ENCODE data around the gene SLC1A4. TPM values are rescaled to one million over a fixed set of nuclear protein-coding genes. Genes with fewer than 3 reads are reported as not detected.

Gene SLC1A4
- total and polyA plus RNA-seq, 10 of the 15 experiments (the other 5 are each of a cell fraction or from before 2014, with no cell fraction given): 10.8 to 43.2 (median 27.7) TPM

- no peak for FAIRE-seq
- intact Hi-C loops (cut with micrococcal nuclease; ENCODE audit: unreplicated experiment) (no loop called here), in situ Hi-C loops (cut with MboI) (no loop called here)
- no peaks in the 10 kb centered on the region for H3K27me3 ChIP-seq (replicated peaks in 1 of 2; ENCODE audit: control insufficient read depth in 2 of 2, insufficient read depth in 2 of 2, low read length in 1 of 2)
- no peak for ATAC-seq
- no peak for TF ChIP-seq E4F1 (IDR thresholded peaks at IDR 0.05; ENCODE audit: borderline replicate concordance, partially characterized antibody)
- TF ChIP-seq ESRRA (IDR thresholded peaks at IDR 0.05; ENCODE audit: low read length): no peak
- TF ChIP-seq MEF2A (IDR thresholded peaks at IDR 0.05; ENCODE audit: insufficient read depth, low read depth, low read length): no peak
- no peak for TF ChIP-seq POLR2AphosphoS2 (IDR thresholded peaks at IDR 0.05; ENCODE audit: low read depth, low read length)
- no peak for TF ChIP-seq KLF5 (IDR thresholded peaks at IDR 0.05; ENCODE audit: partially characterized antibody)
- TF ChIP-seq LARP7 (IDR thresholded peaks at IDR 0.05): no peak
- TF ChIP-seq SMAD1 (IDR thresholded peaks at IDR 0.05; ENCODE audit: low read depth, partially characterized antibody): no peak
- TF ChIP-seq, protein P1, sequence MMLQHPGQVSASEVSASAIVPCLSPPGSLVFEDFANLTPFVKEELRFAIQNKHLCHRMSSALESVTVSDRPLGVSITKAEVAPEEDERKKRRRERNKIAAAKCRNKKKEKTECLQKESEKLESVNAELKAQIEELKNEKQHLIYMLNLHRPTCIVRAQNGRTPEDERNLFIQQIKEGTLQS (IDR thresholded peaks at IDR 0.05; ENCODE audit: borderline replicate concordance, extremely low read depth, low read depth, low read length): no peak
- TF ChIP-seq, protein P2, sequence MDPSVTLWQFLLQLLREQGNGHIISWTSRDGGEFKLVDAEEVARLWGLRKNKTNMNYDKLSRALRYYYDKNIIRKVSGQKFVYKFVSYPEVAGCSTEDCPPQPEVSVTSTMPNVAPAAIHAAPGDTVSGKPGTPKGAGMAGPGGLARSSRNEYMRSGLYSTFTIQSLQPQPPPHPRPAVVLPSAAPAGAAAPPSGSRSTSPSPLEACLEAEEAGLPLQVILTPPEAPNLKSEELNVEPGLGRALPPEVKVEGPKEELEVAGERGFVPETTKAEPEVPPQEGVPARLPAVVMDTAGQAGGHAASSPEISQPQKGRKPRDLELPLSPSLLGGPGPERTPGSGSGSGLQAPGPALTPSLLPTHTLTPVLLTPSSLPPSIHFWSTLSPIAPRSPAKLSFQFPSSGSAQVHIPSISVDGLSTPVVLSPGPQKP (IDR thresholded peaks at IDR 0.05; ENCODE audit: low read depth, low read length): no peak
- no peak for TF ChIP-seq NBN (IDR thresholded peaks at IDR 0.05)
- no peak for TF ChIP-seq HDGF (IDR thresholded peaks at IDR 0.05)
- no peak for TF ChIP-seq PAX5 (IDR thresholded peaks at IDR 0.05; ENCODE audit: borderline replicate concordance, low read depth, low read length)
- TF ChIP-seq ASH2L (IDR thresholded peaks at IDR 0.05; ENCODE audit: borderline replicate concordance, low read depth): no peak
- no peak for TF ChIP-seq ZBTB11 (CRISPR knock-in tag; IDR thresholded peaks at IDR 0.05)
- no peak for TF ChIP-seq TARDBP (IDR thresholded peaks at IDR 0.05; ENCODE audit: borderline replicate concordance)
- TF ChIP-seq KAT2A (conservative IDR thresholded peaks at IDR 0.05; ENCODE audit: control insufficient read depth, low read depth, low read length): no peak
- no peak for TF ChIP-seq ZNF217 (IDR thresholded peaks at IDR 0.05)
- H3K79me2 ChIP-seq (ENCODE audit: control insufficient read depth, insufficient read depth, low read length): peaks cover 22% of the 10 kb centered on the region
- no peak overlapping the region for H2AFZ ChIP-seq (ENCODE audit: control insufficient read depth, low read depth, low read length)
- CTCF ChIA-PET: interaction anchor here (0.8 to 20.4 kb wide), 9 partner anchors 10 to 193 kb away, joined by 3 to 413 read pairs (median 6); no protein-coding TSS in a partner anchor
- no peak overlapping the region for H3K4me3 ChIP-seq
- no peaks in the 10 kb centered on the region for H3K36me3 ChIP-seq (ENCODE audit: control insufficient read depth in 2 of 2, insufficient read depth in 2 of 2, low read length in 1 of 2)
- no peak overlapping the region for H3K4me2 ChIP-seq (ENCODE audit: control insufficient read depth, insufficient read depth)
- H3K4me1 ChIP-seq (ENCODE audit: control insufficient read depth, insufficient read depth, low read length): peaks cover 66% of the 10 kb centered on the region
- H3K27ac ChIP-seq (ENCODE audit: control insufficient read depth, insufficient read depth): no peak overlapping the region
- no peak overlapping the region for H3K9ac ChIP-seq (ENCODE audit: control insufficient read depth, insufficient read depth, low read length)
- DNase-seq (ENCODE audit: low read depth, low spot score): no peak
- POLR2A ChIA-PET: interaction anchor here (1.0 to 19.2 kb wide), 5 partner anchors 10 to 335 kb away, joined by 3 to 377 read pairs (median 96); partner anchors contain the start of gene SLC1A4
- no peaks in the 10 kb centered on the region for H4K20me1 ChIP-seq (ENCODE audit: control insufficient read depth, insufficient read depth)
- 97% methylated on average over 5 of the region's 5 CpGs for WGBS (ENCODE audit: insufficient coverage, insufficient replicate concordance, low lambda C conversion rate, missing lambda C conversion rate)
- RAD21 ChIA-PET (ENCODE audit: unreplicated experiment): interaction anchor here (0.9 to 13.8 kb wide), 7 partner anchors 10 to 356 kb away, joined by 3 to 389 read pairs (median 5); partner anchors contain the start of gene SLC1A4
- BruUV-seq (replicated peaks): no TSS peak
- H3K9me3 ChIP-seq (replicated peaks; ENCODE audit: control insufficient read depth, insufficient read depth, low read length): no peaks in the 10 kb centered on the region
- SMC1A ChIA-PET (ENCODE audit: uncharacterized antibody, unreplicated experiment): interaction anchor here (0.9 to 13.7 kb wide), 9 partner anchors 10 to 293 kb away, joined by 3 to 395 read pairs (median 4); no protein-coding TSS in a partner anchor
Observed at GRCh38 chr2:64942693-64943092, 46.5 kb upstream of the SLC1A4 start.

All from GM12878 (cell line).